Muscle of leg (tissue), 9 donors: ENCODE results near the gene DHX57. TPM values are rescaled to one million over a fixed set of nuclear protein-coding genes. Genes with fewer than 3 reads are reported as not detected.

Experiments
- polyA plus RNA-seq, 8 donors: library from polyadenylated mRNA; unstranded; fragments of 120-200 nt; gene quantifications; one replicate each; pipeline versions ENCODE4 v1.2.1 to v1.2.3, GENCODE V29; 2013; ENCODE audit warnings: inconsistent platforms in 1 of 8, low replicate concordance in 1 of 8; ENCODE audit not compliant: insufficient read length in 8 of 8, insufficient read depth in 1 of 8
- total RNA-seq: library from RNA; stranded (reverse); fragments of 120-200 nt; gene quantifications from one replicate; pipeline ENCODE4 v1.2.4, GENCODE V29; 2013

The DHX57 gene
- total and polyA plus RNA-seq, 9 donors: 16.9 to 24.8 (median 20.6) TPM

Other genes starting within 250 kb of the DHX57 start
- 12.7 TPM for gene GALM, start 209.8 kb downstream of the DHX57 start, total RNA-seq
- gene GALM, start 209.8 kb downstream of the DHX57 start, polyA plus RNA-seq: 10 to 100 TPM in 7 of 8 donors, 1 to 10 TPM in 1; 9.4 to 15.0 (median 12.4) TPM
- 92.9 TPM for gene SRSF7, start 124.6 kb downstream of the DHX57 start, total RNA-seq
- gene SRSF7, start 124.6 kb downstream of the DHX57 start, polyA plus RNA-seq: 100 to 1,000 TPM; 119 to 155 (median 122) TPM
- gene GEMIN6, start 97.7 kb downstream of the DHX57 start, total RNA-seq: 16.5 TPM
- 10 to 100 TPM; 11.8 to 16.7 (median 13.2) TPM for gene GEMIN6, start 97.7 kb downstream of the DHX57 start, polyA plus RNA-seq
- 14.7 TPM for gene MORN2, start within 50 bp of the DHX57 start, total RNA-seq
- gene MORN2, start within 50 bp of the DHX57 start, polyA plus RNA-seq: 10 to 100 TPM; 10.5 to 15.4 (median 13.2) TPM
- 0.71 TPM for gene ARHGEF33, start 13.9 kb upstream of the DHX57 start, total RNA-seq
- gene ARHGEF33, start 13.9 kb upstream of the DHX57 start, polyA plus RNA-seq: 1 to 10 TPM in 5 of 8 donors, under 1 TPM in 3; 0.80 to 2.2 (median 1.1) TPM
- gene SOS1, start 245.1 kb upstream of the DHX57 start, total RNA-seq: 24.9 TPM
- gene SOS1, start 245.1 kb upstream of the DHX57 start, polyA plus RNA-seq: 10 to 100 TPM; 18.5 to 33.8 (median 24.7) TPM